ENCODE data around the gene STAT5B.
A peak's percentile ranks its signal among the peaks of the same experiment; 100 is the strongest.

The STAT5B gene

GRCh38 chr17:42276609-42277341 is 584 bp upstream of the STAT5B start:
- TF ChIP-seq CTCF (IDR thresholded peaks at IDR 0.05; ENCODE audit: low read depth, low read length) = no peak
- in situ Hi-C loops (cut with HindIII; ENCODE audit: low sequenced_read_pairs) = no loop called here
- peak; percentile 83 for DNase-seq (ENCODE audit: low read depth, low spot score)
- peak overlapping the region; percentile 56 for H3K4me3 ChIP-seq (ENCODE audit: low read depth, low read length)

- H3K4me3 ChIP-seq (ENCODE audit: low read depth, low read length) = peak overlapping the region; percentile 80
- TF ChIP-seq CTCF (IDR thresholded peaks at IDR 0.05; ENCODE audit: low read depth, low read length) = no peak
- DNase-seq (ENCODE audit: low read depth, low spot score) = peak; percentile 51
- in situ Hi-C loops (cut with HindIII; ENCODE audit: low sequenced_read_pairs) = no loop called here
Measured at GRCh38 chr17:42275527-42276358, 448 bp downstream of the STAT5B start.

GRCh38 chr17:42274812-42275526 is 1.2 kb downstream of the STAT5B start:
- TF ChIP-seq CTCF (IDR thresholded peaks at IDR 0.05; ENCODE audit: low read depth, low read length) = no peak
- in situ Hi-C loops (cut with HindIII; ENCODE audit: low sequenced_read_pairs) = no loop called here
- H3K4me3 ChIP-seq (ENCODE audit: low read depth, low read length) = peak overlapping the region; percentile 80
- DNase-seq (ENCODE audit: low read depth, low spot score) = no peak

GRCh38 chr17:42274253-42274542 is 2.0 kb downstream of the STAT5B start:
- no peak overlapping the region for H3K4me3 ChIP-seq (ENCODE audit: low read depth, low read length)

GRCh38 chr17:42273474-42274252 is 2.5 kb downstream of the STAT5B start:
- no peak for DNase-seq (ENCODE audit: low read depth, low spot score)
- in situ Hi-C loops (cut with HindIII; ENCODE audit: low sequenced_read_pairs) = no loop called here
- no peak for TF ChIP-seq CTCF (IDR thresholded peaks at IDR 0.05; ENCODE audit: low read depth, low read length)
- H3K4me3 ChIP-seq (ENCODE audit: low read depth, low read length) = no peak overlapping the region

More at GRCh38 chr17:42274253-42274542, 2.0 kb downstream of the STAT5B start:
- DNase-seq (ENCODE audit: low read depth, low spot score) = no peak
- in situ Hi-C loops (cut with HindIII; ENCODE audit: low sequenced_read_pairs) = no loop called here
- TF ChIP-seq CTCF (IDR thresholded peaks at IDR 0.05; ENCODE audit: low read depth, low read length) = no peak

All from astrocyte of the spinal cord (primary cell).